Measurements from ENCODE around the gene SHE.

DNA sequence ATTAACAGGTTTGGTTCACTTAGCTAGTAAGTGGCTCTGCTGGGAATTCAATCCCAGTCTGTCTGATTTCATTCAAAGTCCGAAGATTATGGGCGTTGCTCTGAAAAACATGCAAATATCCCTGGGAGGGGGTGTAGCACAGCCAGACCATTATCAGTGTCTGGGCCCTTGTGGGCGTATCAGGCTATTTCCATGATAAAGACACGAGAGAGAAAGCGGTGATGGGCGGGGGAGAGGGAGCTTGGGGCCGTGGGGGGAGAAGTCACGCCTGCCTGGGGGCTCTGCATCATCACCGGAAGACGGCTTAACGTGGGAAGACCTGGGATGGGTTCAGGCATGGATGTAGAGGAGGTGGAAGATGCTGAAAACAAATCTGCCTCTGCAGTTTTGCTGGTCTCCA is 71.3 kb downstream of the SHE start:
- TF ChIP-seq, protein P1, sequence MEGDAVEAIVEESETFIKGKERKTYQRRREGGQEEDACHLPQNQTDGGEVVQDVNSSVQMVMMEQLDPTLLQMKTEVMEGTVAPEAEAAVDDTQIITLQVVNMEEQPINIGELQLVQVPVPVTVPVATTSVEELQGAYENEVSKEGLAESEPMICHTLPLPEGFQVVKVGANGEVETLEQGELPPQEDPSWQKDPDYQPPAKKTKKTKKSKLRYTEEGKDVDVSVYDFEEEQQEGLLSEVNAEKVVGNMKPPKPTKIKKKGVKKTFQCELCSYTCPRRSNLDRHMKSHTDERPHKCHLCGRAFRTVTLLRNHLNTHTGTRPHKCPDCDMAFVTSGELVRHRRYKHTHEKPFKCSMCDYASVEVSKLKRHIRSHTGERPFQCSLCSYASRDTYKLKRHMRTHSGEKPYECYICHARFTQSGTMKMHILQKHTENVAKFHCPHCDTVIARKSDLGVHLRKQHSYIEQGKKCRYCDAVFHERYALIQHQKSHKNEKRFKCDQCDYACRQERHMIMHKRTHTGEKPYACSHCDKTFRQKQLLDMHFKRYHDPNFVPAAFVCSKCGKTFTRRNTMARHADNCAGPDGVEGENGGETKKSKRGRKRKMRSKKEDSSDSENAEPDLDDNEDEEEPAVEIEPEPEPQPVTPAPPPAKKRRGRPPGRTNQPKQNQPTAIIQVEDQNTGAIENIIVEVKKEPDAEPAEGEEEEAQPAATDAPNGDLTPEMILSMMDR (IDR thresholded peaks at IDR 0.05; ENCODE audit: low read length): no peak
- TF ChIP-seq EZH2 (optimal IDR thresholded peaks at IDR 0.05; ENCODE audit: low read depth, low read length): no peak
